Sigmoid colon (tissue), 7 donors: Measurements from ENCODE around the gene CACNA1D. TPM values are rescaled to one million over a fixed set of nuclear protein-coding genes. Genes with fewer than 3 reads are reported as not detected.

Experiments used
- DNase-seq: peaks from one replicate; pipeline ENCODE4 v3.0.0-alpha.2; 2019
- H3K27ac ChIP-seq, 4 donors: fragments of 200-600 bp; sonication (generic); one replicate each; pipeline ENCODE4 v1.5.1; 2016 to 2019; ENCODE audit warnings: mild to moderate bottlenecking in 1 of 4
- H3K27me3 ChIP-seq, 3 donors: fragments of 200-600 bp; sonication (generic); one replicate each; pipeline ENCODE4 v1.5.1; 2019; ENCODE audit warnings: mild to moderate bottlenecking in 1 of 3
- H3K36me3 ChIP-seq, 4 donors: fragments of 200-600 bp; sonication (generic); one replicate each; pipeline ENCODE4 v1.5.1; 2016 to 2019
- H3K4me1 ChIP-seq, 4 donors: fragments of 200-600 bp; sonication (generic); one replicate each; pipeline ENCODE4 v1.5.1; 2017 to 2019
- H3K4me3 ChIP-seq, 4 donors: fragments of 200-600 bp; sonication (generic); one replicate each; pipeline ENCODE4 v1.5.1; 2017 to 2019; ENCODE audit warnings: mild to moderate bottlenecking in 2 of 4, moderate library complexity in 1 of 4
- H3K9me3 ChIP-seq, 4 donors: fragments of 200-600 bp in 3 of 4; sonication (generic) in 3 of 4; one replicate each; pipeline versions ENCODE4 v1.5.1 to v1.6.1; 2013 to 2019
- CTCF ChIP-seq, 4 experiments: fragments of 450-650 bp in 3 of 4; fragments of 200-600 bp in 1 of 4; IDR thresholded peaks; one replicate each; pipeline ENCODE4 v1.5.1; 2016 to 2019; ENCODE audit warnings: antibody characterized with exemption in 4 of 4, mild to moderate bottlenecking in 3 of 4, moderate library complexity in 2 of 4
- EP300 ChIP-seq, 4 donors: sonication (generic); formaldehyde crosslinking; IDR thresholded peaks; one replicate each; pipeline ENCODE4 v1.6.1; 2017; ENCODE audit warnings: antibody characterized with exemption in 4 of 4
- POLR2A ChIP-seq, 2 donors: fragments of 450-650 bp; IDR thresholded peaks; one replicate each; pipeline ENCODE4 v1.6.1; 2016; ENCODE audit warnings: antibody characterized with exemption in 2 of 2, mild to moderate bottlenecking in 2 of 2, moderate library complexity in 2 of 2
- POLR2AphosphoS5 ChIP-seq, 4 donors: sonication (generic); formaldehyde crosslinking; IDR thresholded peaks; one replicate each; pipeline ENCODE4 v1.6.1; 2017; ENCODE audit warnings: antibody characterized with exemption in 4 of 4
- WGBS, 2 donors: extraction: QIAGEN DNeasy Blood & Tissue Kit; methylation state at CpG; one replicate each; pipeline ENCODE4 v1.1.7; 2013; 5-methylcytosine and 5-hydroxymethylcytosine counted together
- intact Hi-C: fragments of 100-400 bp; cut with DNase I; formaldehyde crosslinking; loops from one replicate; pipeline ENCODE4 v1.15.1; 2023
- polyA plus RNA-seq, 3 donors: library from polyadenylated mRNA; stranded (reverse); fragments of 200-250 nt; gene quantifications; one replicate each; pipeline ENCODE4 v1.2.3, GENCODE V29; 2013
- total RNA-seq, 4 donors: library from RNA; depleted of rRNA; stranded (reverse); fragments of >200 nt; gene quantifications; one replicate each; pipeline ENCODE4 v1.1.0, GENCODE V29; 2016
- donor health status: healthy with polysubstance abuse.
- donor health status: Bipolar disorder and iron deficiency.
- donor health status: healthy.

CACNA1D gene
- total and polyA plus RNA-seq, 7 donors: 1.2 to 9.7 (median 4.8) TPM

- Histone ChIP-seq H3K27me3 (no peaks in the 10 kb centered on the region), H3K9me3 (no peaks in the 10 kb centered on the region), H3K36me3 (no peaks in the 10 kb centered on the region), H3K4me1 (peaks cover 0 to 25% (median 7%) of the 10 kb centered on the region in 4 donors), H3K27ac (no peak overlapping the region), H3K4me3 (no peak overlapping the region)
- no peak for DNase-seq
- TF ChIP-seq EP300 (IDR thresholded peaks at IDR 0.05): no peak
- no peak for TF ChIP-seq CTCF (IDR thresholded peaks at IDR 0.05)
- no peak for TF ChIP-seq POLR2A (IDR thresholded peaks at IDR 0.05)
- no peak for TF ChIP-seq POLR2AphosphoS5 (IDR thresholded peaks at IDR 0.05)
- WGBS, 2 donors: 74 to 77% methylated on average over 8 of the region's 8 CpGs
- intact Hi-C loops: no loop called here
These were observed 236.2 kb downstream of the CACNA1D start for GRCh38 chr3:53730576-53730975.

GRCh38 chr3:53731934-53732624 lies 237.7 kb downstream of the CACNA1D start:
- no peak overlapping the region for H3K4me3 ChIP-seq
- no peak for TF ChIP-seq POLR2AphosphoS5 (IDR thresholded peaks at IDR 0.05)
- no peak for TF ChIP-seq POLR2A (IDR thresholded peaks at IDR 0.05)
- no peak for TF ChIP-seq CTCF (IDR thresholded peaks at IDR 0.05)
- no peak for TF ChIP-seq EP300 (IDR thresholded peaks at IDR 0.05)
- intact Hi-C loops: no loop called here
- H3K4me1 ChIP-seq: peaks cover 0 to 20% (median 7%) of the 10 kb centered on the region in 4 donors
- H3K27me3 ChIP-seq: no peaks in the 10 kb centered on the region
- H3K36me3 ChIP-seq: no peaks in the 10 kb centered on the region
- no peak for DNase-seq
- no peak overlapping the region for H3K27ac ChIP-seq
- H3K9me3 ChIP-seq: no peaks in the 10 kb centered on the region
- 92 to 93% methylated on average over 16 of the region's 16 CpGs for WGBS, 2 donors

- 32 to 37% methylated on average over 1 of the region's 1 CpG for WGBS, 2 donors
These were observed 239.0 kb downstream of the CACNA1D start for GRCh38 chr3:53733446-53733845.

GRCh38 chr3:53739966-53740365 lies 245.6 kb downstream of the CACNA1D start:
- 79 to 86% methylated on average over 4 of the region's 4 CpGs for WGBS, 2 donors
- intact Hi-C loops: no loop called here
- no peak for DNase-seq
- Histone ChIP-seq H3K4me1 (no peaks in the 10 kb centered on the region), H3K27ac (no peak overlapping the region), H3K27me3 (no peaks in the 10 kb centered on the region), H3K9me3 (no peaks in the 10 kb centered on the region), H3K4me3 (no peak overlapping the region), H3K36me3 (no peaks in the 10 kb centered on the region)
- TF ChIP-seq EP300 (IDR thresholded peaks at IDR 0.05) (no peak), CTCF (IDR thresholded peaks at IDR 0.05) (no peak), POLR2A (IDR thresholded peaks at IDR 0.05) (no peak), POLR2AphosphoS5 (IDR thresholded peaks at IDR 0.05) (no peak)

More at GRCh38 chr3:53733446-53733845, 239.0 kb downstream of the CACNA1D start:
- H3K27ac ChIP-seq: no peak overlapping the region
- H3K36me3 ChIP-seq: no peaks in the 10 kb centered on the region
- no peak for DNase-seq
- no peak overlapping the region for H3K4me3 ChIP-seq
- H3K9me3 ChIP-seq: no peaks in the 10 kb centered on the region
- TF ChIP-seq POLR2AphosphoS5 (IDR thresholded peaks at IDR 0.05) (no peak), POLR2A (IDR thresholded peaks at IDR 0.05) (no peak), EP300 (IDR thresholded peaks at IDR 0.05) (no peak), CTCF (IDR thresholded peaks at IDR 0.05) (no peak)
- no peaks in the 10 kb centered on the region for H3K27me3 ChIP-seq
- intact Hi-C loops: no loop called here
- H3K4me1 ChIP-seq: peaks cover 0 to 16% (median 7%) of the 10 kb centered on the region in 4 donors

GRCh38 chr3:53740956-53741355 lies 246.5 kb downstream of the CACNA1D start:
- TF ChIP-seq POLR2AphosphoS5 (IDR thresholded peaks at IDR 0.05) (no peak), POLR2A (IDR thresholded peaks at IDR 0.05) (no peak), CTCF (IDR thresholded peaks at IDR 0.05) (no peak), EP300 (IDR thresholded peaks at IDR 0.05) (no peak)
- 93% methylated on average over 4 of the region's 4 CpGs for whole genome bisulfite sequencing, 2 donors
- no peak overlapping the region for H3K27ac ChIP-seq
- no peaks in the 10 kb centered on the region for H3K9me3 ChIP-seq
- DNase-seq: no peak
- no peaks in the 10 kb centered on the region for H3K36me3 ChIP-seq
- H3K27me3 ChIP-seq: no peaks in the 10 kb centered on the region
- no peaks in the 10 kb centered on the region for H3K4me1 ChIP-seq
- intact Hi-C loops: no loop called here
- no peak overlapping the region for H3K4me3 ChIP-seq
